Stimulated activated naive CD8-positive, alpha-beta T cell treated with anti-CD3 and anti-CD28 coated beads, Interleukin-15, Interleukin-2, amounts not matched to agents 100 ng/mL and 50 ng/mL, for 24 hours (primary cell): ENCODE data around the gene PPP1R27.
"Not testable (repeated sequence)": the region's sequence is repeated elsewhere in the genome, so short reads cannot be mapped to it uniquely, and the experiment has no call there.

ENCODE experiments used
- H3K27ac Mint-ChIP-seq: one replicate; pipeline ENCODE4 v1.8.0; 2021; ENCODE audit warnings: mild to moderate bottlenecking, mixed read lengths
- H3K27me3 Mint-ChIP-seq: one replicate; pipeline ENCODE4 v1.8.0; 2021; ENCODE audit warnings: mixed read lengths
- H3K36me3 Mint-ChIP-seq: one replicate; pipeline ENCODE4 v1.8.0; 2021; ENCODE audit warnings: low read depth, mixed read lengths
- H3K4me1 Mint-ChIP-seq: one replicate; pipeline ENCODE4 v1.8.0; 2021; ENCODE audit warnings: low read depth, mixed read lengths
- H3K4me3 Mint-ChIP-seq: one replicate; pipeline ENCODE4 v1.8.0; 2021; ENCODE audit warnings: mild to moderate bottlenecking, mixed read lengths
- H3K9me3 Mint-ChIP-seq: one replicate; pipeline ENCODE4 v1.8.0; 2021; ENCODE audit warnings: mixed read lengths

The PPP1R27 gene

GRCh38 chr17:81851423-81851822, 16.6 kb upstream of the PPP1R27 start:
- Mint-ChIP-seq H3K27me3 (no peaks in the 10 kb centered on the region), H3K36me3 (peaks cover 52% of the 10 kb centered on the region), H3K4me3 (no peak overlapping the region), H3K9me3 (no peaks in the 10 kb centered on the region), H3K4me1 (no peaks in the 10 kb centered on the region), H3K27ac (peak overlapping the region; percentile 31)

GRCh38 chr17:81849457-81849856, 14.6 kb upstream of the PPP1R27 start:
- no peak overlapping the region for H3K27ac Mint-ChIP-seq
- no peaks in the 10 kb centered on the region for H3K4me1 Mint-ChIP-seq
- H3K27me3 Mint-ChIP-seq = no peaks in the 10 kb centered on the region
- no peak overlapping the region for H3K4me3 Mint-ChIP-seq
- H3K9me3 Mint-ChIP-seq = no peaks in the 10 kb centered on the region
- H3K36me3 Mint-ChIP-seq = peaks cover 61% of the 10 kb centered on the region

- Mint-ChIP-seq H3K4me3 (no peak overlapping the region), H3K4me1 (no peaks in the 10 kb centered on the region), H3K36me3 (peaks cover 49% of the 10 kb centered on the region), H3K27ac (no peak overlapping the region), H3K27me3 (no peaks in the 10 kb centered on the region), H3K9me3 (no peaks in the 10 kb centered on the region)
Observed at GRCh38 chr17:81846743-81847689, 12.2 kb upstream of the PPP1R27 start.

GRCh38 chr17:81845881-81846742, 11.3 kb upstream of the PPP1R27 start:
- no peaks in the 10 kb centered on the region for H3K27me3 Mint-ChIP-seq
- no peaks in the 10 kb centered on the region for H3K4me1 Mint-ChIP-seq
- H3K27ac Mint-ChIP-seq = no peak overlapping the region
- no peak overlapping the region for H3K4me3 Mint-ChIP-seq
- H3K36me3 Mint-ChIP-seq = peaks cover 40% of the 10 kb centered on the region
- H3K9me3 Mint-ChIP-seq = no peaks in the 10 kb centered on the region

- Mint-ChIP-seq H3K36me3 (peaks cover 39% of the 10 kb centered on the region), H3K4me1 (no peaks in the 10 kb centered on the region), H3K9me3 (no peaks in the 10 kb centered on the region), H3K27ac (no peak overlapping the region), H3K4me3 (no peak overlapping the region), H3K27me3 (no peaks in the 10 kb centered on the region)
Observed at GRCh38 chr17:81845361-81845760, 10.5 kb upstream of the PPP1R27 start.

GRCh38 chr17:81844887-81845286, 10.0 kb upstream of the PPP1R27 start:
- Mint-ChIP-seq H3K4me3 (no peak overlapping the region), H3K36me3 (peaks cover 39% of the 10 kb centered on the region), H3K27me3 (no peaks in the 10 kb centered on the region), H3K4me1 (no peaks in the 10 kb centered on the region), H3K27ac (no peak overlapping the region), H3K9me3 (no peaks in the 10 kb centered on the region)

- H3K27ac Mint-ChIP-seq = no peak overlapping the region
- no peaks in the 10 kb centered on the region for H3K27me3 Mint-ChIP-seq
- no peaks in the 10 kb centered on the region for H3K4me1 Mint-ChIP-seq
- peaks cover 39% of the 10 kb centered on the region for H3K36me3 Mint-ChIP-seq
- no peak overlapping the region for H3K4me3 Mint-ChIP-seq
- no peaks in the 10 kb centered on the region for H3K9me3 Mint-ChIP-seq
Observed at GRCh38 chr17:81844327-81844851, 9.5 kb upstream of the PPP1R27 start.

GRCh38 chr17:81843713-81844326, 9.0 kb upstream of the PPP1R27 start:
- Mint-ChIP-seq H3K9me3 (no peaks in the 10 kb centered on the region), H3K27me3 (no peaks in the 10 kb centered on the region), H3K27ac (no peak overlapping the region), H3K4me3 (no peak overlapping the region), H3K4me1 (no peaks in the 10 kb centered on the region), H3K36me3 (peaks cover 39% of the 10 kb centered on the region)

- Mint-ChIP-seq H3K4me1 (no peaks in the 10 kb centered on the region), H3K27ac (no peak overlapping the region), H3K27me3 (no peaks in the 10 kb centered on the region), H3K4me3 (no peak overlapping the region), H3K36me3 (peaks cover 35% of the 10 kb centered on the region), H3K9me3 (no peaks in the 10 kb centered on the region)
Observed at GRCh38 chr17:81842725-81843504, 8.1 kb upstream of the PPP1R27 start.

- no peak overlapping the region for H3K4me3 Mint-ChIP-seq
- H3K9me3 Mint-ChIP-seq = no peaks in the 10 kb centered on the region
- no peaks in the 10 kb centered on the region for H3K27me3 Mint-ChIP-seq
- H3K4me1 Mint-ChIP-seq = no peaks in the 10 kb centered on the region
- peaks cover 31% of the 10 kb centered on the region for H3K36me3 Mint-ChIP-seq
- no peak overlapping the region for H3K27ac Mint-ChIP-seq
Observed at GRCh38 chr17:81842378-81842724, 7.5 kb upstream of the PPP1R27 start.

GRCh38 chr17:81841866-81842265, 7.0 kb upstream of the PPP1R27 start:
- Mint-ChIP-seq H3K9me3 (no peaks in the 10 kb centered on the region), H3K27ac (no peak overlapping the region), H3K27me3 (no peaks in the 10 kb centered on the region), H3K36me3 (peaks cover 26% of the 10 kb centered on the region), H3K4me3 (no peak overlapping the region), H3K4me1 (no peaks in the 10 kb centered on the region)

GRCh38 chr17:81840826-81841778, 6.3 kb upstream of the PPP1R27 start:
- H3K27ac Mint-ChIP-seq = no peak overlapping the region
- H3K36me3 Mint-ChIP-seq = peaks cover 20% of the 10 kb centered on the region
- no peak overlapping the region for H3K4me3 Mint-ChIP-seq
- no peaks in the 10 kb centered on the region for H3K4me1 Mint-ChIP-seq
- H3K9me3 Mint-ChIP-seq = no peaks in the 10 kb centered on the region
- H3K27me3 Mint-ChIP-seq = no peaks in the 10 kb centered on the region

- not testable (repeated sequence) for H3K27ac Mint-ChIP-seq, H3K4me3 Mint-ChIP-seq, H3K9me3 Mint-ChIP-seq, H3K4me1 Mint-ChIP-seq, H3K27me3 Mint-ChIP-seq
- H3K36me3 Mint-ChIP-seq = peaks cover 15% of the 10 kb centered on the region
Observed at GRCh38 chr17:81840059-81840458, 5.2 kb upstream of the PPP1R27 start.
